Stimulated activated CD4-positive, alpha-beta T cell treated with anti-CD3 and anti-CD28 coated beads, Interleukin-1b, Interleukin-23, amount 100 ng/mL, for 4 hours (primary cell): ENCODE results near the gene MICU1.
"Not testable (repeated sequence)": the region's sequence is repeated elsewhere in the genome, so short reads cannot be mapped to it uniquely, and the experiment has no call there.

Source experiments
- DNase-seq, 2 donors: peaks; one replicate each; pipeline ENCODE4 v3.0.0-alpha.2; 2020; ENCODE audit warnings: low read depth in 2 of 2

Gene MICU1

GRCh38 chr10:72346117-72346516 is 279.8 kb downstream of the MICU1 start:
- not testable (repeated sequence) for DNase-seq

DNA sequence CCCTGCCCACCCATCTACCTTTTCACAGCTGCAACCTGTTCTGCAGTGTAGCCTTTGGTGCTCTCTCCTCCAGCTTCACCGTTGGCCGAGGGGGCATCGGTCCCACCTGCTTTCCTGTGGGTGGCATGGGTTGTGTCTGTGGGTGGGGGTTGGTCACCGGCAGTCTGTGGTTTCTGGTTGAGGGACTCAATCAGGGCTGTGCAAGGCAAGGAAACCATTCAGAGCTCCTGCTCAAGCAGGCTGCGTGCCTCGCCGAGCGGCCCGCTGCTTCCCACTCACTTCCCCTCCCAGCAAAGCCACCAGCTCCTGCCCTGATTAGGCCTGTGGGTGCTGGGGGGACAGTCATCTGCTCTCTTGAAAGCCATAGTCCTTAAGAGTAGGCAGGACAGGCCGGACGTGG is 280.9 kb downstream of the MICU1 start:
- DNase-seq = no peak

- no peak for DNase-seq
Measured at GRCh38 chr10:72342911-72343310, 283.0 kb downstream of the MICU1 start.

DNA sequence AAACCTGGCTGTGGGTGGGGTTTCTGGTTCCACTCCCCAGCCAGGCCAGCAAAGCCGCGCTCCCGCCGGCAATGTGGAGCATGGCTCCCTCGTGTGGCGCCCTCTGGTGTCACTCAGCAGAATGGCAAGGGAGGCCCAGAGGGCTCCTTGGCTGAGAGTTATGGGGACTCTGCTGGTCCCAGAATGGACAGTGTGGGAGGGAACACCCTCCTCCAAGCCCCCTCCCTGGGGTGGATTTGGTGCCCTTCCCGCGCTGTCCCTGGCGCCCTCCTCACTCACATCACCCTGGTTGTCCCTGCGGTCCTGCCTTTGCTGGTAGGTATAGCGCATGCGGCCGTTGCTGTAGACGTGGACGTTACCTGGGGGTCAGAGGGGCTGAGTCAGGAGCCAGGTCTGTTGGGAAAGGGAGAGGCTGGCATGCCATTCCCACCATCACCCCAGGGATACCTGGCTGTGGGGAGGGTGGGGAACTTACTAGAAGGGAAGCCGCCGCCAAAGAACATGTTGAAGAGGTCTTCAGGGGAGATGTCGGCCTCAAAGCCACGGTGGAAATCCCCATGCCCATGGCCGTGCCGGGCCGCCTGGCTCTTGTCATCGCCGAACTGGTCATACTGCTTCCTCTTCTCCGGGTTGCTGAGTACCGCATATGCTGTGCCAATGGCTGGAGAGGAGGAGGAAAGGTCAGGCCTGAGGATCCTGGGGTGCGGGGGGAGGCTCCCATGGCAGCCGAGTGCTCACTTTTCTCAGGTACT is 285.2 kb downstream of the MICU1 start:
- peak; percentile 71 to 77 for DNase-seq

DNA sequence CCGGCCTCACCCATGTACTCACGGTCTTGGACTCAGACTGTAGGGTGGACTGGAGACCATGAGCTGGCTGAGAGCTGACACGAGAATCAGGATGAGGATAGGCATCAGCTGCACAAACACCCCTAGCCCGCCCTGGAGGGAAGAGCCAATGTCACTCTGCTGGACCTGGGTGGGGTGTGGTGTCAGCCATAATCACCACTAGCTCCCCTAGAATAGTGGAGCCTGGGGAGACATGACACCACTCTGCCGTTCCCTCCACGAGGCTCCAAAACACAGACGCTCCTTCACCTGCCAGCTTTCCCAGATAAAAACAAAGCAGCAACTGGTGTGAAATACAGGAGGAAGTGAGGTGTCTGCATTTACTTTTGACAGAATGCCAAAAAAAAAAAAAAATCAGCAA is 287.7 kb downstream of the MICU1 start:
- no peak for DNase-seq

- DNase-seq = no peak
Measured at GRCh38 chr10:72337722-72338121, 288.2 kb downstream of the MICU1 start.

DNA sequence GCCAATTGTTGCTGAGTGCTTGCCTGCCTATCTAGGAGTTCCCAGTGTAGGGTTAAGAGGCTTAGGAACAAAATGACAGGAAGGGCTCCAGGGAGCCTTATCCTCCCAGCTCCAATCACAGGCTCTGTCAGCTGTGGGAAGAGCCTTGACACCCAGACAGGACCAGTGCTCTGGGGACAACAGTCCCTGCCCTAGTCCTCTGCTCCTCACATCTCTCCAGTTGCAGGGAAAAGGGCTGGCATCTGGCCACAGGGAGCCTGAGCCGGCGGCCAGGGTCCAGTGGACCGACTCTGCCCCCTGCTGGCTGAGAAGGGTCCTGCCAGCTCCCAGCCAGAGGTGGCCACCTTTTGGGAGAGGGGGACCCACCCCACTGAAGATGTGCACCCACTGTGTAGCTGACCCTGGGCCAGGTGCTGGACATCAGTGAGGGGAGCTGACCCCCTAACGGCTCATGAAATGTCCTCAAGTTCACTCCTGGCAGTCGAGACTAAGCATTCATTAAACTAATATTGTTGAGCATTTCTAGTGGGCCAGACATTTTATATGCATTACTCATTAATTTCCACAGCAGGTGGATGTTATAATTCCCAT is 288.7 kb downstream of the MICU1 start:
- peak; percentile 58 to 65 for DNase-seq

GRCh38 chr10:72336259-72337038 is 289.4 kb downstream of the MICU1 start:
- DNase-seq = no peak

GRCh38 chr10:72335394-72336258 is 290.3 kb downstream of the MICU1 start:
- DNase-seq = no peak

GRCh38 chr10:72334825-72335393 is 291.0 kb downstream of the MICU1 start:
- peak in 1 of 2 donors; percentile 41 for DNase-seq

GRCh38 chr10:72334196-72334824 is 291.6 kb downstream of the MICU1 start:
- no peak for DNase-seq

GRCh38 chr10:72333112-72334015 is 292.5 kb downstream of the MICU1 start:
- DNase-seq = no peak

GRCh38 chr10:72332423-72333111 is 293.3 kb downstream of the MICU1 start:
- no peak for DNase-seq

DNA sequence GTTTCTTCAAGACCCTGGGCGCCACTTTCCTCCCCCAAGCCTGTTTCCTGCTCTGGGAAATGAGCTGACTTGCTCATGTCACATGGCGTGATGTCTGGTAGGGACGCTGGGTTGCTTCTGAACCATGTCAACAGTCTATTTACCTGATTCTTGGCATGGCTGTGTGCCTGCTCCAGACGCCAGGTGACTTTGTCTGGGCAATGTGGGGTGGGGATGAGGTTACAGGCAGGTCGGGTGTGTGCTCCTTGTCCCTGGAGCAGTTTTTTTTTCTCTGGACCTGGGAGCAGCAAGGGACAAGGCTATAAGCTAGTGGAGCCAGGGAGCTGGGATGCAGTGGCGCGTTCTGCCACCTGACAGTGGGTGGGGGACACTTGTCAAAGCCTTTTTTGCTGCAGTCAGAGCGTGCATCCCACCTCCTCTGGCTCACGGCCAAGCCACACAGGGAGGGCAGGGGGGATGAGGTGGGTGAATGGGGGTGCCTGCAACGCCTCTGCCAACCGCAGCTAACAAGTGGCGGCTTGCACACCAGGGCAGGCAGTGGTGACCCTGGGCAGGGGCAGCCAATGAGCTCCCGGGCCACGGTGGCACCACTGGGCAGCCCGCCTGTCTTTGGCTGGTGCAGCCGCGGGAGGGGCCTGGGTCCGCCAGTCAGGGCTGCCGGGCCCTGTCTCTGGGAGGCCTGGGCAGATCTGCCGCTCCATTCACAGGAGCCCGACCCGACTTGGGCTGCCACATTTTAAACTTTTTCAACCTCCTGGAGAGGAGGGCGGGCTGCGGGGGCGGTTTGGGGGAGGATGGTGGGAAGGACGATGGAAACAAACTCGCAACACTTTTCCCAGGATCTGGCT is 294.1 kb downstream of the MICU1 start:
- peak; percentile 62 to 77 for DNase-seq

DNA sequence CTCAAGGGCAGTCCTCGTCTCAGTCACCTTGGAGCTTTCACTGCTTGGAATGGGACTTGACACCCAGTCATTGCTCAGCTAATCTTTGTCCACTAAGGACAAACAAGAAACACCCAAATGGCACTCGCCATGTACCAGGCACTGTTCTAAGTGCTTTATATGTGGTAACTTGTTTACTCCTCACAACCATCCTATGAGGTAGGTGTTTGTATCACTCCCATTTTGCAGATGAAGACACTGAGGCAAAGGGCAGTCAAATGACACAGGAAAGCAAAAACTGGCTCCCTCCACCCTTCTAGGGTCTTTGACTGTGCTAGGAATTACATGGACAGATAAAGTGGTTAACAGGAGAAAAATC is 295.8 kb downstream of the MICU1 start:
- DNase-seq = no peak

- no peak for DNase-seq
Measured at GRCh38 chr10:72329290-72330068, 296.4 kb downstream of the MICU1 start.

DNA sequence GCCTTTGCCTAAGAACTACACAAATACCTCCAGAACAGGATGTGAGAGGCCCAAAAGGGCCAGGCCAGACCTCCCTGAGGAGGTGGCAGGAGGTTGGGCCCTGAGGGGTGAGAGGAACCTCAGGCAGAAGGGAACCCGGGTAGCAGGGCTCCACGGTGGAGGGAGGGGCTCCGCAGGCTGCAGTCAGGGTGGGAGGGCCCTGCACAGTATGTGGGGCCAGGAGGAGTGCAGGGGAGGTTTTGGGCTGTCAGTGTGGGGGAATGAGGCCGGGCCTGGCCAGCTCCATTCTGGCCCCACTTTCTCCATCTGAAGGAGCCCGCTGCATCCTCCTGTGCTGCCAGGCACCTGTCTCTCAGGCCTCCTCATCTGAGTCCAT is 297.1 kb downstream of the MICU1 start:
- no peak for DNase-seq
